A172 (cell line): ENCODE measurements around the gene BICC1. TPM values are rescaled to one million over a fixed set of nuclear protein-coding genes. Genes with fewer than 3 reads are reported as not detected.

ENCODE experiments used
- DNase-seq: peaks from one replicate; pipeline ENCODE4 v3.0.0-alpha.2; 2015; ENCODE audit warnings: low spot score
- total RNA-seq: library from RNA; depleted of rRNA; stranded (reverse); fragments of >200 nt; shearing (Covaris generic); gene quantifications from 2 replicates; pipeline ENCODE4 v1.2.3, GENCODE V29; 2014

The BICC1 gene
- total RNA-seq, 1 experiment from 2014 or later = 1.3 TPM

- no peak for DNase-seq
These were observed 3.4 kb downstream of the BICC1 start for GRCh38 chr10:58516119-58516518.

- no peak for DNase-seq
These were observed 4.0 kb downstream of the BICC1 start for GRCh38 chr10:58516671-58517070.

GRCh38 chr10:58517081-58517480 lies 4.4 kb downstream of the BICC1 start:
- no peak for DNase-seq

- DNase-seq = no peak
These were observed 5.1 kb downstream of the BICC1 start for GRCh38 chr10:58517491-58518355.

GRCh38 chr10:58518775-58519174 lies 6.1 kb downstream of the BICC1 start:
- DNase-seq = no peak

- DNase-seq = no peak
These were observed 16.5 kb downstream of the BICC1 start for GRCh38 chr10:58529077-58529728.

GRCh38 chr10:58531084-58531695 lies 18.5 kb downstream of the BICC1 start:
- DNase-seq = peak; percentile 79

GRCh38 chr10:58535311-58535710 lies 22.6 kb downstream of the BICC1 start:
- DNase-seq = no peak

- DNase-seq = no peak
These were observed 30.5 kb downstream of the BICC1 start for GRCh38 chr10:58543141-58543540.

GRCh38 chr10:58544135-58544534 lies 31.5 kb downstream of the BICC1 start:
- DNase-seq = no peak

GRCh38 chr10:58545427-58545826 lies 32.8 kb downstream of the BICC1 start:
- no peak for DNase-seq

GRCh38 chr10:58546137-58546536 lies 33.5 kb downstream of the BICC1 start:
- no peak for DNase-seq

- DNase-seq = no peak
These were observed 34.2 kb downstream of the BICC1 start for GRCh38 chr10:58546722-58547445.

- DNase-seq = no peak
These were observed 35.3 kb downstream of the BICC1 start for GRCh38 chr10:58547963-58548362.

- DNase-seq = no peak
These were observed 41.6 kb downstream of the BICC1 start for GRCh38 chr10:58554316-58554715.

GRCh38 chr10:58555170-58555929 lies 42.7 kb downstream of the BICC1 start:
- DNase-seq = no peak

- DNase-seq = no peak
These were observed 43.2 kb downstream of the BICC1 start for GRCh38 chr10:58555930-58556311.

GRCh38 chr10:58556516-58557165 lies 44.0 kb downstream of the BICC1 start:
- DNase-seq = no peak

- no peak for DNase-seq
These were observed 45.0 kb downstream of the BICC1 start for GRCh38 chr10:58557714-58558113.

GRCh38 chr10:58560068-58560467 lies 47.4 kb downstream of the BICC1 start:
- DNase-seq = no peak

- no peak for DNase-seq
These were observed 52.6 kb downstream of the BICC1 start for GRCh38 chr10:58565271-58565670.
